Tibial artery (tissue), 4 donors: ENCODE results near the gene HCN3.

Source experiments
- DNase-seq, 2 donors: peaks; one replicate each; pipeline ENCODE4 v3.0.0-alpha.2; 2019
- H3K27ac ChIP-seq, 2 donors: fragments of 200-600 bp; sonication (generic) in 1 of 2; 1 replicate in 1 of 2; 2 replicates in 1 of 2; pipeline ENCODE4 v1.5.1; 2018 to 2019; ENCODE audit warnings: mild to moderate bottlenecking in 1 of 2
- H3K27me3 ChIP-seq, 2 donors: fragments of 200-600 bp; sonication (generic) in 1 of 2; one replicate each; pipeline versions ENCODE4 v1.5.1 to v1.6.0; 2016 to 2019
- H3K36me3 ChIP-seq, 3 donors: fragments of 200-600 bp; sonication (generic) in 2 of 3; one replicate each; pipeline ENCODE4 v1.5.1; 2016 to 2019; ENCODE audit warnings: mild to moderate bottlenecking in 2 of 3
- H3K4me1 ChIP-seq, 4 donors: fragments of 200-600 bp; sonication (generic) in 2 of 4; 1 replicate in 3 of 4; 2 replicates in 1 of 4; pipeline ENCODE4 v1.5.1; 2016 to 2019
- H3K4me3 ChIP-seq, 2 donors: fragments of 200-600 bp; sonication (generic) in 1 of 2; 1 replicate in 1 of 2; 2 replicates in 1 of 2; pipeline ENCODE4 v1.5.1; 2018 to 2019; ENCODE audit warnings: mild to moderate bottlenecking in 2 of 2
- H3K9me3 ChIP-seq, 3 donors: fragments of 200-600 bp; sonication (generic) in 1 of 3; one replicate each; pipeline ENCODE4 v1.5.1; 2016 to 2019
- CTCF ChIP-seq, 2 experiments: fragments of 200-600 bp in 1 of 2; fragments of 450-650 bp in 1 of 2; IDR thresholded peaks; one replicate each; pipeline ENCODE4 v1.5.1; 2017 to 2019; ENCODE audit warnings: antibody characterized with exemption in 2 of 2, mild to moderate bottlenecking in 1 of 2, moderate library complexity in 1 of 2
- intact Hi-C: fragments of 100-400 bp; cut with DNase I; formaldehyde crosslinking; loops from one replicate; pipeline ENCODE4 v1.15.0; 2023; ENCODE audit warnings: low total_unique reads

HCN3 gene

GRCh38 chr1:155322571-155322952 is 45.3 kb downstream of the HCN3 start:
- Histone ChIP-seq H3K4me3 (peak overlapping the region; percentile 65 to 91), H3K36me3 (peaks cover 0 to 27% (median 11%) of the 10 kb centered on the region in 3 donors), H3K9me3 (no peaks in the 10 kb centered on the region), H3K27me3 (no peaks in the 10 kb centered on the region), H3K27ac (peak overlapping the region; percentile 89 to 99), H3K4me1 (peaks cover 0 to 51% (median 33%) of the 10 kb centered on the region in 4 donors)
- intact Hi-C loops = loop anchor here (5.0 kb wide), 2 partner anchors 45 to 70 kb away; partner anchors contain the start of gene HCN3
- DNase-seq = no peak
- no peak for TF ChIP-seq CTCF (IDR thresholded peaks at IDR 0.05)

- no peaks in the 10 kb centered on the region for H3K9me3 ChIP-seq
- H3K36me3 ChIP-seq = peaks cover 0 to 30% (median 17%) of the 10 kb centered on the region in 3 donors
- H3K4me1 ChIP-seq = peaks cover 0 to 51% (median 33%) of the 10 kb centered on the region in 4 donors
- peak overlapping the region; percentile 89 to 99 for H3K27ac ChIP-seq
- TF ChIP-seq CTCF (IDR thresholded peaks at IDR 0.05) = peak; percentile 95 to 97
- intact Hi-C loops = loop anchor here (5.0 kb wide), 2 partner anchors 46 to 71 kb away; partner anchors contain the start of gene HCN3
- H3K4me3 ChIP-seq = peak overlapping the region; percentile 65 to 91
- H3K27me3 ChIP-seq = no peaks in the 10 kb centered on the region
- DNase-seq = peak; percentile 94 to 98
Observed at GRCh38 chr1:155322953-155323728, 45.9 kb downstream of the HCN3 start.

- H3K4me1 ChIP-seq = peaks cover 0 to 51% (median 35%) of the 10 kb centered on the region in 4 donors
- no peaks in the 10 kb centered on the region for H3K9me3 ChIP-seq
- peak; percentile 88 to 97 for DNase-seq
- peak overlapping the region; percentile 89 to 99 for H3K27ac ChIP-seq
- H3K36me3 ChIP-seq = peaks cover 4 to 30% (median 22%) of the 10 kb centered on the region in 3 donors
- peak overlapping the region; percentile 65 to 91 for H3K4me3 ChIP-seq
- H3K27me3 ChIP-seq = no peaks in the 10 kb centered on the region
- intact Hi-C loops = loop anchor here (5.0 kb wide), 2 partner anchors 46 to 71 kb away; partner anchors contain the start of gene HCN3
- no peak for TF ChIP-seq CTCF (IDR thresholded peaks at IDR 0.05)
Observed at GRCh38 chr1:155323729-155324036, 46.4 kb downstream of the HCN3 start.

GRCh38 chr1:155324037-155324716 is 46.9 kb downstream of the HCN3 start:
- intact Hi-C loops = loop anchor here (5.0 kb wide), 2 partner anchors 47 to 72 kb away; partner anchors contain the start of gene HCN3
- H3K9me3 ChIP-seq = no peaks in the 10 kb centered on the region

More at GRCh38 chr1:155324037-155324716, 46.9 kb downstream of the HCN3 start:
- Histone ChIP-seq H3K36me3 (peaks cover 6 to 33% (median 27%) of the 10 kb centered on the region in 3 donors), H3K4me3 (peak overlapping the region; percentile 65 to 91), H3K4me1 (peaks cover 0 to 53% (median 37%) of the 10 kb centered on the region in 4 donors), H3K27me3 (no peaks in the 10 kb centered on the region), H3K27ac (peak overlapping the region; percentile 89 to 99)
- DNase-seq = peak; percentile 97 to 99
- TF ChIP-seq CTCF (IDR thresholded peaks at IDR 0.05) = no peak
